H9 (cell line): Measurements from ENCODE around the gene GGACT. TPM values are rescaled to one million over a fixed set of nuclear protein-coding genes. Genes with fewer than 3 reads are reported as not detected.

ENCODE experiments used
- DNase-seq: peaks from one replicate; pipeline ENCODE4 v3.0.0-alpha.2; 2017
- H2AFZ ChIP-seq: one replicate; pipeline ENCODE4 v1.6.1; 2013; ENCODE audit warnings: mild to moderate bottlenecking, low read length, control low read depth, moderate library complexity
- H2AK5ac ChIP-seq: 2 replicates; pipeline ENCODE4 v1.6.1; 2013; ENCODE audit warnings: low read length, control low read depth, mixed read lengths; ENCODE audit not compliant: insufficient read length
- H2BK120ac ChIP-seq: one replicate; pipeline ENCODE4 v1.6.1; 2013; ENCODE audit warnings: low read depth, mild to moderate bottlenecking, low read length, control low read depth, inconsistent platforms; ENCODE audit not compliant: poor library complexity, severe bottlenecking
- H2BK12ac ChIP-seq: 2 replicates; pipeline ENCODE4 v1.6.1; 2013; ENCODE audit warnings: low read length, control low read depth, mixed read lengths, low read depth; ENCODE audit not compliant: insufficient read length
- H2BK15ac ChIP-seq: 2 replicates; pipeline ENCODE4 v1.6.1; 2013; ENCODE audit warnings: low read depth, low read length, control low read depth
- H2BK20ac ChIP-seq: one replicate; pipeline ENCODE4 v1.6.1; 2013; ENCODE audit warnings: low read depth, mild to moderate bottlenecking, low read length, control low read depth, inconsistent platforms; ENCODE audit not compliant: poor library complexity, severe bottlenecking
- H2BK5ac ChIP-seq: 2 replicates; pipeline ENCODE4 v1.6.1; 2013; ENCODE audit warnings: low read length, control low read depth, mixed read lengths; ENCODE audit not compliant: insufficient read length
- H3K14ac ChIP-seq: 2 replicates; pipeline ENCODE4 v1.6.1; 2013; ENCODE audit warnings: low read length, control low read depth; ENCODE audit not compliant: insufficient read depth
- H3K18ac ChIP-seq: 2 replicates; pipeline ENCODE4 v1.6.1; 2013; ENCODE audit warnings: low read depth, mild to moderate bottlenecking, mixed read lengths, low read length, control low read depth; ENCODE audit not compliant: insufficient read length
- H3K23ac ChIP-seq: 2 replicates; pipeline ENCODE4 v1.6.1; 2013; ENCODE audit warnings: low read length, control low read depth, mixed read lengths, low read depth; ENCODE audit not compliant: insufficient read length
- H3K23me2 ChIP-seq: 2 replicates; pipeline ENCODE4 v1.6.1; 2013; ENCODE audit warnings: low read depth, mild to moderate bottlenecking, mixed read lengths, low read length, control low read depth; ENCODE audit not compliant: insufficient read length, poor library complexity, severe bottlenecking
- H3K27ac ChIP-seq: 2 replicates; pipeline ENCODE4 v1.5.1; 2013; ENCODE audit warnings: low read length, control low read depth, mixed read lengths, low read depth; ENCODE audit not compliant: insufficient read length
- H3K27me3 ChIP-seq: 2 replicates; pipeline ENCODE4 v1.6.1; 2013; ENCODE audit warnings: low read length, control low read depth, inconsistent platforms; ENCODE audit not compliant: insufficient read depth
- H3K4ac ChIP-seq: 2 replicates; pipeline ENCODE4 v1.6.1; 2013; ENCODE audit warnings: low read depth, mild to moderate bottlenecking, control low read depth, inconsistent platforms, low read length, moderate library complexity
- H3K4me1 ChIP-seq: 2 replicates; pipeline ENCODE4 v1.6.1; 2013; ENCODE audit warnings: low read length, control low read depth, inconsistent platforms; ENCODE audit not compliant: insufficient read depth
- H3K4me2 ChIP-seq: 2 replicates; pipeline ENCODE4 v1.6.1; 2013; ENCODE audit warnings: low read length, control low read depth, mixed read lengths; ENCODE audit not compliant: insufficient read length, insufficient read depth
- H3K56ac ChIP-seq: 2 replicates; pipeline ENCODE4 v1.6.1; 2013; ENCODE audit warnings: low read depth, mild to moderate bottlenecking, mixed read lengths, low read length, control low read depth; ENCODE audit not compliant: insufficient read length
- H3K79me1 ChIP-seq: 2 replicates; pipeline ENCODE4 v1.6.1; 2013; ENCODE audit warnings: low read depth, mild to moderate bottlenecking, moderate library complexity, low read length, control low read depth, inconsistent platforms; ENCODE audit not compliant: insufficient read depth, poor library complexity, severe bottlenecking
- H3K79me2 ChIP-seq: 2 replicates; pipeline ENCODE4 v1.6.1; 2013; ENCODE audit warnings: low read length, control low read depth, inconsistent platforms; ENCODE audit not compliant: insufficient read depth
- H3K9ac ChIP-seq: 2 replicates; pipeline ENCODE4 v1.6.1; 2013; ENCODE audit warnings: low read length, control low read depth, mixed read lengths; ENCODE audit not compliant: insufficient read length; ENCODE audit errors: extremely low read depth
- H3K9me3 ChIP-seq: one replicate; pipeline ENCODE4 v1.6.1; 2013; ENCODE audit warnings: low read depth, low read length, inconsistent platforms; ENCODE audit not compliant: control insufficient read depth
- H3T11ph ChIP-seq: one replicate; pipeline ENCODE4 v1.6.1; 2013; ENCODE audit warnings: mild to moderate bottlenecking, low read length, control low read depth, inconsistent platforms
- H4K20me1 ChIP-seq: one replicate; pipeline ENCODE4 v1.6.1; 2013; ENCODE audit not compliant: control insufficient read depth, insufficient read length, insufficient read depth
- H4K5ac ChIP-seq: 2 replicates; pipeline ENCODE4 v1.6.1; 2013; ENCODE audit warnings: low read depth, mild to moderate bottlenecking, mixed read lengths, low read length, control low read depth; ENCODE audit not compliant: insufficient read length
- H4K8ac ChIP-seq: replicated peaks from 2 replicates; pipeline ENCODE4 v1.6.1; 2013; ENCODE audit warnings: low read length, control low read depth, mixed read lengths, low read depth; ENCODE audit not compliant: insufficient read length
- H4K91ac ChIP-seq: 2 replicates; pipeline ENCODE4 v1.6.1; 2013; ENCODE audit warnings: low read depth, mild to moderate bottlenecking, moderate library complexity, mixed read lengths, low read length, control low read depth; ENCODE audit not compliant: insufficient read length
- H3K27ac Mint-ChIP-seq, 3 experiments: 2 replicates in 2 of 3; 3 replicates in 1 of 3; pipeline ENCODE4 v1.8.0; 2020 to 2021; ENCODE audit warnings: mixed read lengths in 3 of 3, mild to moderate bottlenecking in 1 of 3, moderate library complexity in 1 of 3
- H3K27me3 Mint-ChIP-seq: 2 replicates; pipeline ENCODE4 v1.8.0; 2021; ENCODE audit warnings: low read depth, mild to moderate bottlenecking, moderate library complexity, mixed read lengths
- H3K36me3 Mint-ChIP-seq, 3 experiments: 2 replicates in 2 of 3; 3 replicates in 1 of 3; pipeline ENCODE4 v1.8.0; 2020 to 2021; ENCODE audit warnings: low read depth in 3 of 3, mixed read lengths in 3 of 3; ENCODE audit not compliant: insufficient read depth in 1 of 3
- H3K4me1 Mint-ChIP-seq, 2 experiments: 2 replicates each; pipeline ENCODE4 v1.8.0; 2020; ENCODE audit warnings: mixed read lengths in 2 of 2
- H3K4me3 Mint-ChIP-seq, 2 experiments: 2 replicates in 1 of 2; 3 replicates in 1 of 2; pipeline ENCODE4 v1.8.0; 2020 to 2021; ENCODE audit warnings: mild to moderate bottlenecking in 2 of 2, mixed read lengths in 2 of 2, moderate library complexity in 1 of 2
- H3K9me3 Mint-ChIP-seq, 2 experiments: 2 replicates in 1 of 2; 3 replicates in 1 of 2; pipeline ENCODE4 v1.8.0; 2020; ENCODE audit warnings: mild to moderate bottlenecking in 2 of 2, mixed read lengths in 2 of 2, moderate library complexity in 1 of 2
- CTCF ChIP-seq: fragments of 200-600 bp; sonication (generic); conservative IDR thresholded peaks from 3 replicates; pipeline ENCODE4 v1.8.0; 2021; ENCODE audit warnings: antibody characterized with exemption, mild to moderate bottlenecking
- WGBS: extraction: QIAGEN DNeasy Blood & Tissue Kit; methylation state at CpG from one replicate; pipeline ENCODE4 v1.1.7; 2013; ENCODE audit warnings: missing lambda C conversion rate, low lambda C conversion rate, mixed read lengths; ENCODE audit not compliant: insufficient read length; ENCODE audit errors: extremely low coverage; 5-methylcytosine and 5-hydroxymethylcytosine counted together
- total RNA-seq: library from RNA; stranded (reverse); gene quantifications from 2 replicates; pipeline ENCODE4 v1.2.1, GENCODE V29; 2021

Gene GGACT
- total RNA-seq, 1 experiment from 2014 or later = 1.3 TPM

- Histone ChIP-seq H3K56ac (no peak overlapping the region), H4K8ac (no peak overlapping the region), H3K18ac (no peak overlapping the region), H3K4me1 (no peaks in the 10 kb centered on the region; the same call in 1 of the 2 replicates), H3K27me3 (no peaks in the 10 kb centered on the region), H4K91ac (no peak overlapping the region), H2BK120ac (no peak overlapping the region), H3K79me1 (no peaks in the 10 kb centered on the region), H3K23ac (no peak overlapping the region), H3K27ac (no peak overlapping the region), H2BK5ac (no peak overlapping the region), H3K9me3 (no peaks in the 10 kb centered on the region), H2BK12ac (no peak overlapping the region), H4K20me1 (no peaks in the 10 kb centered on the region), H3K23me2 (no peaks in the 10 kb centered on the region), H3K4ac (no peak overlapping the region), H3K4me2 (no peak overlapping the region), H2AK5ac (no peak overlapping the region), H3K14ac (no peak overlapping the region), H2AFZ (no peak overlapping the region), H3T11ph (no peak overlapping the region), H2BK20ac (no peak overlapping the region), H2BK15ac (no peak overlapping the region), H4K5ac (no peak overlapping the region), H3K9ac (no peak overlapping the region), H3K79me2 (no peaks in the 10 kb centered on the region)
- TF ChIP-seq CTCF = no peak
- no CpG with 5 or more reads among the region's 5 CpGs for WGBS
- Mint-ChIP-seq H3K4me1 (peaks cover 17 to 24% of the 10 kb centered on the region in 2 experiments), H3K9me3 (no peaks in the 10 kb centered on the region), H3K27ac (no peak overlapping the region; a peak in 1 of 7 replicates), H3K36me3 (peaks cover 0 to 7% (median 0%) of the 10 kb centered on the region in 3 experiments; a peak in 1 of 7 replicates), H3K27me3 (peaks cover under 1% of the 10 kb centered on the region; the same call in 1 of the 2 replicates), H3K4me3 (no peak overlapping the region)
- no peak for DNase-seq
Measured at GRCh38 chr13:100537951-100538462, 50.6 kb downstream of the GGACT start.
